Measurements from ENCODE around the gene RASGRP3. TPM values are rescaled to one million over a fixed set of nuclear protein-coding genes. Genes with fewer than 3 reads are reported as not detected.

Gene RASGRP3
- total and polyA plus RNA-seq, 11 donors: 17.7 to 73.3 (median 61.4) TPM

DNA sequence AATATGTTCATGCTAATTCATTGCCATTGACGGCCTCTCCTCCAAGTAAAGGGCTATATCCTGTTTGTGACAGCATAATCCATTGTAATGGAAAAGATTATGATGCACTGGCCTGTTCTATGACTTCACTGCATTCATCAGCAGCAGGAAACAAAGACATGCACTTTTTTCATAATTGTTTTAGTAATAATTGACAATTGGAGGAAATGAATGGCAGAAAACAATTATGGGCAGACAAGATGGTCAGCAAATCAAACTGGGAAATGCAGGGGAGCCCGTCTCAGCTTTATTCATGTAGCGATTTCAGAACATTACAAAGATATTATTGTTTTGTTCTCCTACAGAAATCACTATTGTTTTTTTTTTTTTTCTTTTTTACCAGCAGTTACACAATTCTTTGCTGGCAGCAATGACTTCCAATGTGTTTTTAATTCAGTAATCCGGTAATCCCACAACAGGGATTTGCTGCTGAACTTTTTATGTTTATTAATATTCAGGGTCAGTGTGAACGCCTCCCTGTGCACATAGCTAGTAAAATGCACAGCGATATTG is 33.8 kb upstream of the RASGRP3 start:
- Histone ChIP-seq H3K27me3 (no peaks in the 10 kb centered on the region), H3K9me3 (no peaks in the 10 kb centered on the region), H3K36me3 (no peaks in the 10 kb centered on the region), H3K4me1 (peaks cover 0 to 40% (median 16%) of the 10 kb centered on the region in 12 donors), H3K4me3 (no peak overlapping the region), H3K27ac (peak overlapping the region; percentile 20 to 74 (median 66))
- TF ChIP-seq POLR2A (IDR thresholded peaks at IDR 0.05): no peak
- TF ChIP-seq, protein P1, sequence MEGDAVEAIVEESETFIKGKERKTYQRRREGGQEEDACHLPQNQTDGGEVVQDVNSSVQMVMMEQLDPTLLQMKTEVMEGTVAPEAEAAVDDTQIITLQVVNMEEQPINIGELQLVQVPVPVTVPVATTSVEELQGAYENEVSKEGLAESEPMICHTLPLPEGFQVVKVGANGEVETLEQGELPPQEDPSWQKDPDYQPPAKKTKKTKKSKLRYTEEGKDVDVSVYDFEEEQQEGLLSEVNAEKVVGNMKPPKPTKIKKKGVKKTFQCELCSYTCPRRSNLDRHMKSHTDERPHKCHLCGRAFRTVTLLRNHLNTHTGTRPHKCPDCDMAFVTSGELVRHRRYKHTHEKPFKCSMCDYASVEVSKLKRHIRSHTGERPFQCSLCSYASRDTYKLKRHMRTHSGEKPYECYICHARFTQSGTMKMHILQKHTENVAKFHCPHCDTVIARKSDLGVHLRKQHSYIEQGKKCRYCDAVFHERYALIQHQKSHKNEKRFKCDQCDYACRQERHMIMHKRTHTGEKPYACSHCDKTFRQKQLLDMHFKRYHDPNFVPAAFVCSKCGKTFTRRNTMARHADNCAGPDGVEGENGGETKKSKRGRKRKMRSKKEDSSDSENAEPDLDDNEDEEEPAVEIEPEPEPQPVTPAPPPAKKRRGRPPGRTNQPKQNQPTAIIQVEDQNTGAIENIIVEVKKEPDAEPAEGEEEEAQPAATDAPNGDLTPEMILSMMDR (IDR thresholded peaks at IDR 0.05): no peak
- DNase-seq: peak in 1 of 5 donors; percentile 16
- intact Hi-C loops (cut with DNase I): loop anchor here in 4 of 10 donors (10.0 kb wide), 3 partner anchors 408 to 668 kb away; partner anchors contain the start of gene LTBP1 (in 1 of the 4)
- ATAC-seq: peak in 3 of 4 donors; percentile 18 to 73 (median 44)
- 48 to 58% (median 51%) methylated on average over 6 of the region's 6 CpGs for WGBS, 4 donors

DNA sequence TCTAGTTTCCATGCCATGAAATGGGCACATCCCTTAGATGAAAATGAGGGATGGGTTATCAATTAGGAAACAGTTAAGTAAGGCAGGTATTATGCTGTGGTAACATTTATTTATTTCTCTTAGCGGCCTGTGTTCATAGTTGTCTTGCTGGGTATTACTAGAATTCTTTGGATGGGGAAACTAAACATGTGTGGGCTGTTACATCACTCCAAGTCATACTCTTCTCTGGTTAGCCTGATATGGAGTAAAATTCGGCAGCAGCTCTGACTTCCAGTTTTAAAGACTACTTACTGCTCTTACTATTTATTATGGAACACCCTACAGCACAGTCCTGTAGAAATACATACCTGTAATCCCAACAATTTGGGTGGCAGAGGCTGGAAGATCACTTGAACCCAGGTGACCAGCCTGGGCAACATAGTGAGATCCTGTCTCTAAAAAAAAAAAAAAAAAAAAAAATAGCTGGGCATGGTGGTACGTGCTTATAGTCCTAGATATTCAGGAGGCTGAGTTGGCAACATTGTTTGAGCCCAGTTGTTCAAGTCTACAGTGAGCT is 33.1 kb upstream of the RASGRP3 start:
- H3K4me3 ChIP-seq: no peak overlapping the region
- peaks cover 0 to 5% (median 0%) of the 10 kb centered on the region in 9 donors for H3K36me3 ChIP-seq
- TF ChIP-seq, protein P1 (IDR thresholded peaks at IDR 0.05): no peak
- no peak for TF ChIP-seq POLR2A (IDR thresholded peaks at IDR 0.05)
- intact Hi-C loops (cut with DNase I): loop anchor here in 4 of 10 donors (10.0 kb wide), 3 partner anchors 409 to 669 kb away; partner anchors contain the start of gene LTBP1 (in 1 of the 4)
- DNase-seq (no peak), ATAC-seq (peak in 2 of 4 donors; percentile 34 to 36)
- WGBS, 4 donors: 68 to 80% (median 78%) methylated on average over 3 of the region's 3 CpGs
- H3K27me3 ChIP-seq: no peaks in the 10 kb centered on the region
- peaks cover 0 to 40% (median 16%) of the 10 kb centered on the region in 12 donors for H3K4me1 ChIP-seq
- H3K27ac ChIP-seq: peak overlapping the region; percentile 8 to 74 (median 56)
- no peaks in the 10 kb centered on the region for H3K9me3 ChIP-seq

DNA sequence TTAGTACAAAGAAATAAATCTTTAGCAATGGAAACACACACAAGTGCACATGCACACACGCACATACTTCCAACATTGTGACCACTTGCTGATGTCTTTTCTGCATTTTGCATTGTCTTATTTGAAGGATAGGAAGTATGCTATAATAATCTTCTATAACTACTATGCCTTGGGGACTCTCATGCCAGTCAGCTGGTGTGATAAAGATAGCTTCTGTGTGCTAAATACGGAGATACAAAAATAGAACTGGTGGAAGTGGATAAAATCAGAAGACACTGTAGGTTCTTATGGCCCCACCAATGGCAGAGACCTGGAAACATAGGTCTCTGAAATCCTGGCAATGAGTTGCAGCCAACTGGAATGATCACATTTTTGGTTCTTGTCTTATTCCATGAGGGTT is 31.5 kb upstream of the RASGRP3 start:
- ATAC-seq (peak in 3 of 4 donors; percentile 65 to 82 (median 72)), DNase-seq (no peak)
- no peak for TF ChIP-seq POLR2A (IDR thresholded peaks at IDR 0.05)
- TF ChIP-seq, protein P1 (IDR thresholded peaks at IDR 0.05): no peak
- no peak overlapping the region for H3K4me3 ChIP-seq
- H3K27ac ChIP-seq: peak overlapping the region in 10 of 12 donors; percentile 2 to 74 (median 46)
- intact Hi-C loops (cut with DNase I): loop anchor here in 4 of 10 donors (5.0 to 10.0 kb wide), 4 partner anchors 137 to 670 kb away; partner anchors contain the start of gene LTBP1 (in 1 of the 4)
- peaks cover 0 to 5% (median 0%) of the 10 kb centered on the region in 9 donors for H3K36me3 ChIP-seq
- WGBS, 4 donors: 11 to 23% (median 18%) methylated on average over 2 of the region's 2 CpGs
- peaks cover 0 to 40% (median 18%) of the 10 kb centered on the region in 12 donors for H3K4me1 ChIP-seq
- H3K9me3 ChIP-seq: no peaks in the 10 kb centered on the region
- no peaks in the 10 kb centered on the region for H3K27me3 ChIP-seq

DNA sequence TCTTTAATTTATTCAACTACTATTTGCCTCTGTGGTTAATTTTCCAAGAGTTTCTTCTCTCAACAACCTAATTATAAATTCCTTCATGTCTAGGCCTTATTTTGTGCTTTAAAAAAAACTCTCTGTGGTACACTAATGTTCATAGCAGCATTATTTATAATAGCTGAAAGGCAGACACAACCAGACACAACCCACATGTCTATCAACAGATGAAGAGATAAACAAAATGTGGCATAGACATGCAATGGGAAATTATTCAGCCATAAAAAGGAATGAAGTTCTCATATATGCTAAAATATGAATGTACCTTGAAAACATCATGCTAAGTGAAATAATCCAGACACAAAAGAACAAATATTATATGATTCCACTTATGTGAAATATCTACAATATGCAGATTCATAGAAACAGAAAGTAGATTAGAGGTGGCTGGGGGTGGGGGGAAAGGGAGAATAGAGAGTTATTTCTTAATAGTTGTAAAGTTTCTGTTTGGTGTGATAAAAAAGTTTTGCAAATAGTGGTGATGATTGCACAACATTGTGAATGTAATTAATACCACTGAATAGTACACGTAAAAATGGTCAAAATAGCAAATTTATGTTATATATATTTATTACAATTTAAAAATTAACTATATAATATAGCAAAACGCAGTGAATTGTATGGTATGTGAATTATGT is 28.1 kb upstream of the RASGRP3 start:
- TF ChIP-seq POLR2A (IDR thresholded peaks at IDR 0.05): no peak
- TF ChIP-seq, protein P1 (IDR thresholded peaks at IDR 0.05): no peak
- DNase-seq (no peak), ATAC-seq (no peak)
- Histone ChIP-seq H3K4me3 (no peak overlapping the region), H3K9me3 (peaks cover 0 to 25% (median 13%) of the 10 kb centered on the region in 12 donors), H3K27ac (no peak overlapping the region), H3K4me1 (peaks cover 0 to 24% (median 16%) of the 10 kb centered on the region in 12 donors), H3K36me3 (peaks cover 0 to 18% (median 0%) of the 10 kb centered on the region in 9 donors), H3K27me3 (no peaks in the 10 kb centered on the region)
- WGBS, 4 donors: 72 to 90% (median 89%) methylated on average over 2 of the region's 2 CpGs
- intact Hi-C loops (cut with DNase I): loop anchor here in 4 of 10 donors (5.0 to 10.0 kb wide), 4 partner anchors 134 to 674 kb away; partner anchors contain the start of gene LTBP1 (in 1 of the 4)
